Glutamatergic neuron (in vitro differentiated cells): Measurements from ENCODE around the gene DCLRE1C. TPM values are rescaled to one million over a fixed set of nuclear protein-coding genes. Genes with fewer than 3 reads are reported as not detected.
"Not testable (repeated sequence)": the region's sequence is repeated elsewhere in the genome, so short reads cannot be mapped to it uniquely, and the experiment has no call there.

Experiments
- DNase-seq: peaks from one replicate; pipeline ENCODE4 v3.0.0; 2022
- H3K27ac Mint-ChIP-seq: one replicate; pipeline ENCODE4 v1.8.0; 2020; ENCODE audit warnings: mild to moderate bottlenecking, mixed read lengths, inconsistent platforms; ENCODE audit not compliant: unreplicated experiment
- H3K27me3 Mint-ChIP-seq: one replicate; pipeline ENCODE4 v1.8.0; 2020; ENCODE audit warnings: mild to moderate bottlenecking, moderate library complexity, mixed read lengths, inconsistent platforms; ENCODE audit not compliant: unreplicated experiment
- H3K36me3 Mint-ChIP-seq: one replicate; pipeline ENCODE4 v1.8.0; 2020; ENCODE audit warnings: mild to moderate bottlenecking, mixed read lengths, inconsistent platforms; ENCODE audit not compliant: unreplicated experiment
- H3K4me1 Mint-ChIP-seq: one replicate; pipeline ENCODE4 v1.8.0; 2020; ENCODE audit warnings: mild to moderate bottlenecking, low read depth, mixed read lengths, inconsistent platforms; ENCODE audit not compliant: unreplicated experiment
- H3K4me3 Mint-ChIP-seq: one replicate; pipeline ENCODE4 v1.8.0; 2020; ENCODE audit warnings: mild to moderate bottlenecking, mixed read lengths, inconsistent platforms; ENCODE audit not compliant: unreplicated experiment
- H3K9me3 Mint-ChIP-seq: one replicate; pipeline ENCODE4 v1.8.0; 2020; ENCODE audit warnings: mild to moderate bottlenecking, moderate library complexity, mixed read lengths, inconsistent platforms; ENCODE audit not compliant: unreplicated experiment
- total RNA-seq: library from RNA; stranded (reverse); fragmentation: NEBNext Ultra II Directional; extraction: Animal tissue kit (Norgen Biotek cat#: 25700); gene quantifications from one replicate; pipeline ENCODE4 v1.2.1, GENCODE V29; 2021; ENCODE audit not compliant: unreplicated experiment
- TF ChIP-seq, protein P1 (sequence below): fragments of 200-600 bp; sonication (generic); IDR thresholded peaks from one replicate; pipeline ENCODE4 v1.5.0; 2021; ENCODE audit not compliant: partially characterized antibody, unreplicated experiment

DCLRE1C gene
- total RNA-seq, 1 donor from 2014 or later, result 8.5 TPM

GRCh38 chr10:14875941-14876340 is 78.0 kb downstream of the DCLRE1C start:
- Mint-ChIP-seq H3K36me3 (no peaks in the 10 kb centered on the region), H3K27me3 (peaks cover 11% of the 10 kb centered on the region), H3K4me3 (peak overlapping the region; percentile 96), H3K27ac (no peak overlapping the region), H3K9me3 (peaks cover 6% of the 10 kb centered on the region), H3K4me1 (peaks cover 22% of the 10 kb centered on the region)
- DNase-seq, result no peak
- TF ChIP-seq, protein P1, sequence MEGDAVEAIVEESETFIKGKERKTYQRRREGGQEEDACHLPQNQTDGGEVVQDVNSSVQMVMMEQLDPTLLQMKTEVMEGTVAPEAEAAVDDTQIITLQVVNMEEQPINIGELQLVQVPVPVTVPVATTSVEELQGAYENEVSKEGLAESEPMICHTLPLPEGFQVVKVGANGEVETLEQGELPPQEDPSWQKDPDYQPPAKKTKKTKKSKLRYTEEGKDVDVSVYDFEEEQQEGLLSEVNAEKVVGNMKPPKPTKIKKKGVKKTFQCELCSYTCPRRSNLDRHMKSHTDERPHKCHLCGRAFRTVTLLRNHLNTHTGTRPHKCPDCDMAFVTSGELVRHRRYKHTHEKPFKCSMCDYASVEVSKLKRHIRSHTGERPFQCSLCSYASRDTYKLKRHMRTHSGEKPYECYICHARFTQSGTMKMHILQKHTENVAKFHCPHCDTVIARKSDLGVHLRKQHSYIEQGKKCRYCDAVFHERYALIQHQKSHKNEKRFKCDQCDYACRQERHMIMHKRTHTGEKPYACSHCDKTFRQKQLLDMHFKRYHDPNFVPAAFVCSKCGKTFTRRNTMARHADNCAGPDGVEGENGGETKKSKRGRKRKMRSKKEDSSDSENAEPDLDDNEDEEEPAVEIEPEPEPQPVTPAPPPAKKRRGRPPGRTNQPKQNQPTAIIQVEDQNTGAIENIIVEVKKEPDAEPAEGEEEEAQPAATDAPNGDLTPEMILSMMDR, result no peak

GRCh38 chr10:14873090-14873760 is 80.7 kb downstream of the DCLRE1C start:
- H3K4me1 Mint-ChIP-seq, result peaks cover 14% of the 10 kb centered on the region
- H3K27me3 Mint-ChIP-seq, result peaks cover 10% of the 10 kb centered on the region
- TF ChIP-seq, protein P1, result no peak
- peaks cover 2% of the 10 kb centered on the region for H3K9me3 Mint-ChIP-seq
- no peak overlapping the region for H3K27ac Mint-ChIP-seq
- H3K36me3 Mint-ChIP-seq, result no peaks in the 10 kb centered on the region
- H3K4me3 Mint-ChIP-seq, result no peak overlapping the region
- DNase-seq, result no peak

DNA sequence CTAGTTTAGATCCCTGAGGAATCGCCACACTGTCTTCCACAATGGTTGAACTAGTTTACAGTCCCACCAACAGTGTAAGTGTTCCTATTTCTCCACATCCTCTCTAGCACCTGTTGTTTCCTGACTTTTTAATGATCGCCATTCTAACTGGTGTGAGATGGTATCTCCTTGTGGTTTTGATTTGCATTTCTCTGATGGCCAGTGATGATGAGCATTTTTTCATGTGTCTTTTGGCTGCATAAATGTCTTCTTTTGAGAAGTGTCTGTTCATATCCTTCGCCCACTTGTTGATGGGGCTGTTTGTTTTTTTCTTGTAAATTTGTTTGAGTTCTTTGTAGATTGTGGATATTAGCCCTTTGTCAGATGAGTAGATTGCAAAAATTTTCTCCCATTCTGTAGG is 89.0 kb downstream of the DCLRE1C start:
- not testable (repeated sequence) for H3K9me3 Mint-ChIP-seq, DNase-seq, H3K27me3 Mint-ChIP-seq, H3K27ac Mint-ChIP-seq, H3K4me1 Mint-ChIP-seq, H3K4me3 Mint-ChIP-seq, H3K36me3 Mint-ChIP-seq

GRCh38 chr10:14864466-14864865 is 89.4 kb downstream of the DCLRE1C start:
- H3K27me3 Mint-ChIP-seq, result not testable (repeated sequence)

GRCh38 chr10:14860791-14861190 is 93.1 kb downstream of the DCLRE1C start:
- H3K27ac Mint-ChIP-seq, result no peak overlapping the region
- H3K4me1 Mint-ChIP-seq, result no peaks in the 10 kb centered on the region
- H3K36me3 Mint-ChIP-seq, result no peaks in the 10 kb centered on the region
- no peaks in the 10 kb centered on the region for H3K9me3 Mint-ChIP-seq
- TF ChIP-seq, protein P1, result no peak
- H3K27me3 Mint-ChIP-seq, result no peaks in the 10 kb centered on the region
- no peak for DNase-seq
- no peak overlapping the region for H3K4me3 Mint-ChIP-seq

More at GRCh38 chr10:14864466-14864865, 89.4 kb downstream of the DCLRE1C start:
- H3K4me3 Mint-ChIP-seq, H3K9me3 Mint-ChIP-seq, DNase-seq, H3K27ac Mint-ChIP-seq, H3K36me3 Mint-ChIP-seq, H3K4me1 Mint-ChIP-seq: not testable (repeated sequence)

GRCh38 chr10:14859775-14860174 is 94.1 kb downstream of the DCLRE1C start:
- no peaks in the 10 kb centered on the region for H3K4me1 Mint-ChIP-seq
- no peaks in the 10 kb centered on the region for H3K27me3 Mint-ChIP-seq
- H3K36me3 Mint-ChIP-seq, result no peaks in the 10 kb centered on the region

More at GRCh38 chr10:14859775-14860174, 94.1 kb downstream of the DCLRE1C start:
- TF ChIP-seq, protein P1, result no peak
- no peak for DNase-seq
- Mint-ChIP-seq H3K4me3 (no peak overlapping the region), H3K27ac (no peak overlapping the region), H3K9me3 (no peaks in the 10 kb centered on the region)
